HEK293 (cell line): ENCODE data around the gene MTARC1.

ENCODE experiments used
- SP3 ChIP-seq: fragments of 450-650 bp; formaldehyde crosslinking; IDR thresholded peaks from 2 replicates; pipeline ENCODE4 v1.5.1; 2016; ENCODE audit warnings: missing biosample characterization, missing genetic modification characterization
- ZBTB8A ChIP-seq: fragments of 450-650 bp; formaldehyde crosslinking; IDR thresholded peaks from 2 replicates; pipeline ENCODE4 v1.5.1; 2016; ENCODE audit warnings: missing biosample characterization, missing genetic modification characterization
- ZNF121 ChIP-seq: fragments of 450-650 bp; formaldehyde crosslinking; IDR thresholded peaks from 2 replicates; pipeline ENCODE4 v1.5.1; 2016; ENCODE audit warnings: missing biosample characterization, missing genetic modification characterization
- ZNF473 ChIP-seq: fragments of 450-650 bp; formaldehyde crosslinking; IDR thresholded peaks from 2 replicates; pipeline ENCODE4 v1.5.1; 2017; ENCODE audit warnings: missing biosample characterization, missing genetic modification characterization
- ZNF670 ChIP-seq: fragments of 450-650 bp; formaldehyde crosslinking; IDR thresholded peaks from 2 replicates; pipeline ENCODE4 v1.5.1; 2016; ENCODE audit warnings: missing biosample characterization, missing genetic modification characterization, low read depth
- TF ChIP-seq, protein P1 (sequence below): fragments of 450-650 bp; formaldehyde crosslinking; IDR thresholded peaks from 2 replicates; pipeline ENCODE4 v1.5.1; 2016; ENCODE audit warnings: missing biosample characterization, missing genetic modification characterization
- TF ChIP-seq, protein P2 (sequence below): fragments of 450-650 bp; formaldehyde crosslinking; IDR thresholded peaks from 2 replicates; pipeline ENCODE4 v1.5.1; 2016; ENCODE audit warnings: missing biosample characterization, missing genetic modification characterization
- TF ChIP-seq, protein P3 (sequence below): fragments of 450-650 bp; formaldehyde crosslinking; IDR thresholded peaks from 2 replicates; pipeline ENCODE4 v1.5.1; 2016; ENCODE audit warnings: missing biosample characterization, missing genetic modification characterization
- TF ChIP-seq, protein P4 (sequence below): fragments of 450-650 bp; formaldehyde crosslinking; IDR thresholded peaks from 2 replicates; pipeline ENCODE4 v1.5.1; 2017; ENCODE audit warnings: missing biosample characterization, missing genetic modification characterization

DNA sequence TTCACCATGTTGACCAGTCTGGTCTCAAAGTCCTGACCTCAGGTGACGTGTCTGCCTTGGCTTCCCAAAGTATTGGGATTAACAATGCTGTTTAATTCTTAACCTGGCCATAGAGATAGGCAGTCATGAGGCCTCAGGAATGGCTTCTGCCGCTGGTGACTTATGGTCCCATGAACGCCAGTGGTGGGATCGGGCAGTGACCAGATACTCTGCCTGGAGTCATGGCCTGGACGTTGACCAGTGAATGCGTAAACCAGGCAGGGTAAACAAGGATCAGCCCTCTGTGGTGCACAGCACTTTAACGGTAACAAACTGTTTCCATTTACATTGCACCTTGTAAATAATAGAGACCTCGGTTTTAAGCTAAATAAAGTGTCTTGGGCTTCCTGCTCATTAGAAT, 23.0 kb downstream of the MTARC1 start:
- TF ChIP-seq, protein P1, sequence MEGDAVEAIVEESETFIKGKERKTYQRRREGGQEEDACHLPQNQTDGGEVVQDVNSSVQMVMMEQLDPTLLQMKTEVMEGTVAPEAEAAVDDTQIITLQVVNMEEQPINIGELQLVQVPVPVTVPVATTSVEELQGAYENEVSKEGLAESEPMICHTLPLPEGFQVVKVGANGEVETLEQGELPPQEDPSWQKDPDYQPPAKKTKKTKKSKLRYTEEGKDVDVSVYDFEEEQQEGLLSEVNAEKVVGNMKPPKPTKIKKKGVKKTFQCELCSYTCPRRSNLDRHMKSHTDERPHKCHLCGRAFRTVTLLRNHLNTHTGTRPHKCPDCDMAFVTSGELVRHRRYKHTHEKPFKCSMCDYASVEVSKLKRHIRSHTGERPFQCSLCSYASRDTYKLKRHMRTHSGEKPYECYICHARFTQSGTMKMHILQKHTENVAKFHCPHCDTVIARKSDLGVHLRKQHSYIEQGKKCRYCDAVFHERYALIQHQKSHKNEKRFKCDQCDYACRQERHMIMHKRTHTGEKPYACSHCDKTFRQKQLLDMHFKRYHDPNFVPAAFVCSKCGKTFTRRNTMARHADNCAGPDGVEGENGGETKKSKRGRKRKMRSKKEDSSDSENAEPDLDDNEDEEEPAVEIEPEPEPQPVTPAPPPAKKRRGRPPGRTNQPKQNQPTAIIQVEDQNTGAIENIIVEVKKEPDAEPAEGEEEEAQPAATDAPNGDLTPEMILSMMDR (tag by site-specific recombination) = no peak
- TF ChIP-seq, protein P2, sequence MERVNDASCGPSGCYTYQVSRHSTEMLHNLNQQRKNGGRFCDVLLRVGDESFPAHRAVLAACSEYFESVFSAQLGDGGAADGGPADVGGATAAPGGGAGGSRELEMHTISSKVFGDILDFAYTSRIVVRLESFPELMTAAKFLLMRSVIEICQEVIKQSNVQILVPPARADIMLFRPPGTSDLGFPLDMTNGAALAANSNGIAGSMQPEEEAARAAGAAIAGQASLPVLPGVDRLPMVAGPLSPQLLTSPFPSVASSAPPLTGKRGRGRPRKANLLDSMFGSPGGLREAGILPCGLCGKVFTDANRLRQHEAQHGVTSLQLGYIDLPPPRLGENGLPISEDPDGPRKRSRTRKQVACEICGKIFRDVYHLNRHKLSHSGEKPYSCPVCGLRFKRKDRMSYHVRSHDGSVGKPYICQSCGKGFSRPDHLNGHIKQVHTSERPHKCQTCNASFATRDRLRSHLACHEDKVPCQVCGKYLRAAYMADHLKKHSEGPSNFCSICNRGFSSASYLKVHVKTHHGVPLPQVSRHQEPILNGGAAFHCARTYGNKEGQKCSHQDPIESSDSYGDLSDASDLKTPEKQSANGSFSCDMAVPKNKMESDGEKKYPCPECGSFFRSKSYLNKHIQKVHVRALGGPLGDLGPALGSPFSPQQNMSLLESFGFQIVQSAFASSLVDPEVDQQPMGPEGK = no peak
- TF ChIP-seq, protein P3, sequence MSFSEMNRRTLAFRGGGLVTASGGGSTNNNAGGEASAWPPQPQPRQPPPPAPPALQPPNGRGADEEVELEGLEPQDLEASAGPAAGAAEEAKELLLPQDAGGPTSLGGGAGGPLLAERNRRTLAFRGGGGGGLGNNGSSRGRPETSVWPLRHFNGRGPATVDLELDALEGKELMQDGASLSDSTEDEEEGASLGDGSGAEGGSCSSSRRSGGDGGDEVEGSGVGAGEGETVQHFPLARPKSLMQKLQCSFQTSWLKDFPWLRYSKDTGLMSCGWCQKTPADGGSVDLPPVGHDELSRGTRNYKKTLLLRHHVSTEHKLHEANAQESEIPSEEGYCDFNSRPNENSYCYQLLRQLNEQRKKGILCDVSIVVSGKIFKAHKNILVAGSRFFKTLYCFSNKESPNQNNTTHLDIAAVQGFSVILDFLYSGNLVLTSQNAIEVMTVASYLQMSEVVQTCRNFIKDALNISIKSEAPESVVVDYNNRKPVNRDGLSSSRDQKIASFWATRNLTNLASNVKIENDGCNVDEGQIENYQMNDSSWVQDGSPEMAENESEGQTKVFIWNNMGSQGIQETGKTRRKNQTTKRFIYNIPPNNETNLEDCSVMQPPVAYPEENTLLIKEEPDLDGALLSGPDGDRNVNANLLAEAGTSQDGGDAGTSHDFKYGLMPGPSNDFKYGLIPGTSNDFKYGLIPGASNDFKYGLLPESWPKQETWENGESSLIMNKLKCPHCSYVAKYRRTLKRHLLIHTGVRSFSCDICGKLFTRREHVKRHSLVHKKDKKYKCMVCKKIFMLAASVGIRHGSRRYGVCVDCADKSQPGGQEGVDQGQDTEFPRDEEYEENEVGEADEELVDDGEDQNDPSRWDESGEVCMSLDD (tag by site-specific recombination) = no peak
- TF ChIP-seq ZNF670 (tag by site-specific recombination) (no peak), ZBTB8A (tag by site-specific recombination) (no peak), SP3 (tag by site-specific recombination) (no peak), ZNF473 (no peak), ZNF121 (tag by site-specific recombination) (no peak)
- TF ChIP-seq, protein P4, sequence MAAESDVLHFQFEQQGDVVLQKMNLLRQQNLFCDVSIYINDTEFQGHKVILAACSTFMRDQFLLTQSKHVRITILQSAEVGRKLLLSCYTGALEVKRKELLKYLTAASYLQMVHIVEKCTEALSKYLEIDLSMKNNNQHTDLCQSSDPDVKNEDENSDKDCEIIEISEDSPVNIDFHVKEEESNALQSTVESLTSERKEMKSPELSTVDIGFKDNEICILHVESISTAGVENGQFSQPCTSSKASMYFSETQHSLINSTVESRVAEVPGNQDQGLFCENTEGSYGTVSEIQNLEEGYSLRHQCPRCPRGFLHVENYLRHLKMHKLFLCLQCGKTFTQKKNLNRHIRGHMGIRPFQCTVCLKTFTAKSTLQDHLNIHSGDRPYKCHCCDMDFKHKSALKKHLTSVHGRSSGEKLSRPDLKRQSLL (tag by site-specific recombination) = no peak
